Stimulated activated memory B cell treated with anti-CD40 and anti-IgM and Interleukin-4, amounts not matched to agents 10 μg/mL and 1 μg/mL and 100 μg/mL, for 72 hours (primary cell): ENCODE results near the gene ZNF516.

Source experiments
- ATAC-seq: fragments of 150-1000 bp; cut with Tn5 transposase; 2 replicates; pipeline ENCODE4 v1.10.0; 2021
- H3K27ac Mint-ChIP-seq: one replicate; pipeline ENCODE4 v1.8.0; 2022; ENCODE audit warnings: mild to moderate bottlenecking, mixed read lengths
- H3K27me3 Mint-ChIP-seq: one replicate; pipeline ENCODE4 v1.8.0; 2022; ENCODE audit warnings: mixed read lengths
- H3K36me3 Mint-ChIP-seq: one replicate; pipeline ENCODE4 v1.8.0; 2022; ENCODE audit warnings: mixed read lengths
- H3K4me1 Mint-ChIP-seq: one replicate; pipeline ENCODE4 v1.8.0; 2022; ENCODE audit warnings: mixed read lengths
- H3K4me3 Mint-ChIP-seq: one replicate; pipeline ENCODE4 v1.8.0; 2022; ENCODE audit warnings: mild to moderate bottlenecking, moderate library complexity, mixed read lengths
- H3K9me3 Mint-ChIP-seq: one replicate; pipeline ENCODE4 v1.8.0; 2022; ENCODE audit warnings: mixed read lengths

Gene ZNF516

DNA sequence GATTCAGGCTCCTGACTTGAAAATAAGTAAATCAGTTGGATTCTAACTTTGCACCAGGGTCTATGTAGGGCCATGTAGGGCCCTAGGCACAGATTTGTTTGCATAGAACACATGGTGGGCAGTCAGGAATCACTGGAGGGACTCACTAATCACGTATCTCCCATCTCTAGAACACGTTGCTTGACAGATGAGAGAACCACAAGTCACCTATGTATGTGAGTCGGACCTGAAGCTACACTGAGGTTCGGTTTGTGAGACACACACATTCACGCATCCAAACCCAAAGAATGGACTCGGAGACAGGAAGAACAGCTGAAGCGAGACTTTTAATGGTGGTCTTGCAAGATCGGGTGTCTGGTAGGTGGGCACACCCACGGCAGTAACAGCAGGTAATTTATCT lies 157.0 kb downstream of the ZNF516 start:
- Mint-ChIP-seq H3K4me3 (no peak overlapping the region), H3K36me3 (no peaks in the 10 kb centered on the region), H3K27ac (no peak overlapping the region), H3K9me3 (peaks cover 5% of the 10 kb centered on the region), H3K4me1 (no peaks in the 10 kb centered on the region), H3K27me3 (no peaks in the 10 kb centered on the region)
- ATAC-seq, result no peak

DNA sequence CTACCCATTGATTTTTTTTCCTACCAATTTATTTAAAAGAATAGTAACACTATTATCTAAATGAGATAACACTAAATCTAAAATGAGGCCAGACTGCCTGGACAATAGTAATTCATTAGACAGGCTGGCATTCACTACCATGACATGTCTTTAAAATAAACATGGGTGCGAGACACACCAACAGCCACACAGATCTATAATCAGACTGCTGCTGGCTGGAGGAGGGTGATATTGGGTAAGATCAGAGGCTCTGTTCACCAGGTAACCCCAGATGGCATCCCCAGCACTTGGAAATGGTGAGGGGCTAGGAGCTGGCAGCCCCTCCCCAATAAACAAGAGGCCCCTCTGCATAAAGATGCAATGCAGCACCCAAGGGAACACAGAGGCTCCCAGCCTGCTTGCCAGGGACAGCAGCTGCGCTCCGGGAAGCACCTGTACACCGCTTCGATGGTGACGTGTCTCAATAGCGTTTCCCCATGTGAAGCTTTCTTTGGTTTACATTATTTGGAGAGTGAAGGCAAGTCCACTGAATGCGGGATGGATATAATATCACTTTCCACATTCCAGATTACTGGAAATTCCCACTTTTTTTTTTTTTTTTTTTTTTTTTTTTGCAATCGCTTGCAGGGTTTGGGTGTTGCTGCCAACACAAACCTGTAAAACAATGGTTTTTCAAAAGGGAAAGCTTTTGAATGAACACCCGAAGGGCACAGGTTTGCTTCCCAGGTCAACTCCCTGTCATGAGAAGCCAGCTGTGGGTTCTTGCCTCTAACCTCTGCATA lies 159.0 kb downstream of the ZNF516 start:
- Mint-ChIP-seq H3K4me3 (no peak overlapping the region), H3K27me3 (no peaks in the 10 kb centered on the region), H3K9me3 (peaks cover 14% of the 10 kb centered on the region), H3K27ac (no peak overlapping the region), H3K4me1 (no peaks in the 10 kb centered on the region), H3K36me3 (no peaks in the 10 kb centered on the region)
- no peak for ATAC-seq

DNA sequence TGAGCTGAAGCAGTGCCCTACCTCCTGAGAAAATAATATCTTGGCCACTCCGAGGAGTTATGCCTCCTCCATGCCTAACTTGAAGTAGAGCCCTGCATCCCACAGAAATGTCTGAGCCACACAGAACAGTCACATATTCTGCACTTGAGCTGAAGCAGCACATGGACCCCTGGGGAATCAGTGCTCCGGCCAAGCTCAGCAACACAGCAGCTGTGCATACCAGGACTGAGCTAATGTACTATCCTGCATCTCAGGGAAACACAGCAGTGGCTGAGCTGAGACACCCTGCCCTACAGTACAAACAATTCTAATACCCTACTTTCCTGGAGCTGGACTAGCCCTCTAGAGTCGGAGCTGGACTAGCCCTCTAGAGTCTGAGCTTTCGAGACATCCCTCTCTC lies 166.9 kb downstream of the ZNF516 start:
- ATAC-seq, result no peak
- peaks cover 6% of the 10 kb centered on the region for H3K36me3 Mint-ChIP-seq

DNA sequence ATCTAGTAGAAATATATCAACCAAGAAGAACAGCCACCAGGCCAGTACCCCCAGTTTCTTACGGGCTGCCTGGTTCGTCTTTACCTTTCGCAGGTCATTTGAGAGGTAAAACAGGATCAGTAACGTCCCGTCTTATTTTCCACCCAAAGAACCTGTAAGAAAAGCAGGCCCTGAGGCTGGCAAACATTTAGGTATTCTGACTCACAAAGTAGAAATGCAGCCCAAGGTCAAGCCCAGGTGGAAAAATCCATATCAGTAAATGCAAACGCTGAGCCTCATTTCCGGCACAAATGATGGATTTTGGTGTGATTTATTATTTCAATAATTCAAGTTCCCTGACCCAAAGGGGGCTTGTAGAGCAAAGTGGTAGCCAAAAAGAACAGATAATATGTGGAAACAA lies 171.2 kb downstream of the ZNF516 start:
- no peaks in the 10 kb centered on the region for H3K36me3 Mint-ChIP-seq

More for the DNA sequence above, 166.9 kb downstream of the ZNF516 start:
- no peak overlapping the region for H3K4me3 Mint-ChIP-seq
- no peak overlapping the region for H3K27ac Mint-ChIP-seq
- H3K4me1 Mint-ChIP-seq, result no peaks in the 10 kb centered on the region
- no peaks in the 10 kb centered on the region for H3K27me3 Mint-ChIP-seq
- peaks cover 20% of the 10 kb centered on the region for H3K9me3 Mint-ChIP-seq

DNA sequence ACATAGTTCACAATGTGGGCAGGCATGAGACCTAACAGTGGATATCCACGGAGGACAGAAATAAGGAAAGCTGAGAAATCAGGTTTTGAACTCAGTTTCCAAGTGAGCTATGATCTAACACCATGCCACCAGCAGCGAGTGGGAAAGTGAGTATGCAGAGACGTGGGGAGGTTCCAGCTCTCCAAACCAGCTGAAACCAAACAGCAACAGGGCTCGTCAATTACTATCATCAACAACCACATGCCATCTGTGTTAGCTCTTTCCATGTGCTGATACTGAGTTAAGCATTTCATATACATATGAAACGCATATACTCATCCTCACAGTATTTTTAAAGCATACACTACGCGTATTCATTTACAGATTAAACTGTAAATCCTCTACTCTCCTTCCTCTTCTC lies 172.4 kb downstream of the ZNF516 start:
- H3K27me3 Mint-ChIP-seq, result no peaks in the 10 kb centered on the region
- no peaks in the 10 kb centered on the region for H3K4me1 Mint-ChIP-seq
- H3K27ac Mint-ChIP-seq, result no peak overlapping the region
- no peaks in the 10 kb centered on the region for H3K9me3 Mint-ChIP-seq
- H3K4me3 Mint-ChIP-seq, result no peak overlapping the region
- no peak for ATAC-seq
- H3K36me3 Mint-ChIP-seq, result no peaks in the 10 kb centered on the region

More for the DNA sequence above, 171.2 kb downstream of the ZNF516 start:
- no peak for ATAC-seq
- Mint-ChIP-seq H3K9me3 (no peaks in the 10 kb centered on the region), H3K27me3 (no peaks in the 10 kb centered on the region), H3K4me1 (no peaks in the 10 kb centered on the region), H3K4me3 (no peak overlapping the region), H3K27ac (no peak overlapping the region)

DNA sequence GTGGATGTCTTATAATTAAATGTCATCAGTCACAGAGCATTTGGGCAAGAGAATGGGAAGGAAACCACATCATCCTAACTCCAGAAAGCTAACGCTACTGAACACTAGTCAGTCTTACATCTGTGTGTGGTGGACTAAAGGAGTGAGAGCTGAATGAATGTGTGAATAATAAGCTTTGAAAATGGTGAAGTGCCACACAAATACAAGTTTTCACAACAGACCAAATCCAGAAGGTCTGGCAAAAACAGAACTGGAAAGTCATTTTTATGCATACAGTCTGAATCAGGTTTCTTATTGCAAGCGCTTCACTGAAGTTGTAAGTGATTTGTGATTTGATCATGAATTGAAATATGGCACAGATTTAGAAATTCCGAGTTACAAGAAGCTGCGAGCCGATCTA lies 175.7 kb downstream of the ZNF516 start:
- Mint-ChIP-seq H3K9me3 (no peaks in the 10 kb centered on the region), H3K36me3 (no peaks in the 10 kb centered on the region), H3K4me1 (no peaks in the 10 kb centered on the region), H3K27ac (no peak overlapping the region), H3K27me3 (no peaks in the 10 kb centered on the region), H3K4me3 (no peak overlapping the region)
- no peak for ATAC-seq

DNA sequence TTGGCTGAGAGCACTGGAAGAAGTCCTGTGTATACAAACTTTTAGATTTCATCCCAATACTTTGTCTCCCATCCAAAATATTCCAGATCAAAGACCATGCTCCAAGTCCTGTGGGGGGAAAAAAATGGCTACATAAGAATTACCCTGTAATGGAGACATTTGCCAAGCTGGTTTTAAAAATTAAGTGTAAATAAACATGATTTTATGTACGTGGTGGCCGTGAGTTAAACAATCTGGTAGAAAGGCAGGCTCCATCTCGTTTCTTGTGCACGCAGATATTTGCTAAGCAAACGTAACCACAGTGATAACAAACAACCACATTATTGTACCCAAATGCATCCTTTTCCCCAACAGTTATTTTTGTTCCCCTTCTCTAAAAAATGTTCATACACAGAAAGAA lies 176.4 kb downstream of the ZNF516 start:
- Mint-ChIP-seq H3K27ac (no peak overlapping the region), H3K9me3 (no peaks in the 10 kb centered on the region), H3K36me3 (no peaks in the 10 kb centered on the region), H3K4me1 (no peaks in the 10 kb centered on the region), H3K27me3 (no peaks in the 10 kb centered on the region), H3K4me3 (no peak overlapping the region)
- no peak for ATAC-seq

DNA sequence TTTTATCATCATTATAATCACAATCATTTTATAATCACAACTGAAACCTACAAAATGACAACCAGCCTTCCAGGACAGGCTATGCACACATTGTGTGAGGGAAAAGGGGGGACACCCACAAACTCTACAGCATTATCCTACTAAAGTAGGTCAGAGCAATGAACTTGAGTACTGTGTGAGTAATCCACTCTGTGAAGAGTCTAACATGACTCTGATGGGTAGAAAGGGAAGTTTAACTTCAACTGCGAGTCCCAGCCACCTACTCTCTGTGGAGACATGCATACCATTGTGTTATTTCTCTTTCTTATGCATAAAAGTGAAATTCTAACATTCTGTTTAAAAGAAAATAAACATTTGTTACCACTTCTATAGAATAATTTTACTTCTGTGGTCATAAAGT lies 177.9 kb downstream of the ZNF516 start:
- no peaks in the 10 kb centered on the region for H3K27me3 Mint-ChIP-seq
- H3K9me3 Mint-ChIP-seq, result no peaks in the 10 kb centered on the region
- no peaks in the 10 kb centered on the region for H3K4me1 Mint-ChIP-seq
- H3K27ac Mint-ChIP-seq, result no peak overlapping the region
- no peaks in the 10 kb centered on the region for H3K36me3 Mint-ChIP-seq
- no peak overlapping the region for H3K4me3 Mint-ChIP-seq
- no peak for ATAC-seq

DNA sequence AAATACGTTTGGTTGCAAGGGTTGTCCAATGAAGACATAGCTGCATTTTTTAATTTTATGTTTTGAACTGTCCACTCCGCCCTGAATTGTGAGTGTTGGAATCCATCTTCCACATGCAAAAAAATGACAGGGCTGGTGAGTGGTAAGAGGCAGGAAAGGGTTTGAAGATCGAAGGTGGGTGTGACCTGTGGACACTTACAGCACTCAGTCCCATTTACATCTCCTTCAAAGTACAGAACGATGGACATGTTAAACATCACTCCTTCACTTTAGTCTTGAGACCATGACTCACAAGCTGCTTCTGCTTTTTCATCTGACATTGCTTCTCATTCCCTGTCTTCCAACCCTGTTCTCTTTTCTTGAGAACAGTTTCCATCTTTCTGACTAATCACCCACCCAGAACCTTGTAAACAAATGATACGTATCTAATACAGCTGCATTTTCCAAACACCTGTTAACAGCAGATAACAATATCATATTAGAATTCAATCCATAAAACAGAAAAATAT lies 179.3 kb downstream of the ZNF516 start:
- no peaks in the 10 kb centered on the region for H3K4me1 Mint-ChIP-seq
- no peak overlapping the region for H3K27ac Mint-ChIP-seq
- ATAC-seq, result no peak
- H3K4me3 Mint-ChIP-seq, result no peak overlapping the region
- H3K27me3 Mint-ChIP-seq, result no peaks in the 10 kb centered on the region
- no peaks in the 10 kb centered on the region for H3K9me3 Mint-ChIP-seq
- no peaks in the 10 kb centered on the region for H3K36me3 Mint-ChIP-seq

DNA sequence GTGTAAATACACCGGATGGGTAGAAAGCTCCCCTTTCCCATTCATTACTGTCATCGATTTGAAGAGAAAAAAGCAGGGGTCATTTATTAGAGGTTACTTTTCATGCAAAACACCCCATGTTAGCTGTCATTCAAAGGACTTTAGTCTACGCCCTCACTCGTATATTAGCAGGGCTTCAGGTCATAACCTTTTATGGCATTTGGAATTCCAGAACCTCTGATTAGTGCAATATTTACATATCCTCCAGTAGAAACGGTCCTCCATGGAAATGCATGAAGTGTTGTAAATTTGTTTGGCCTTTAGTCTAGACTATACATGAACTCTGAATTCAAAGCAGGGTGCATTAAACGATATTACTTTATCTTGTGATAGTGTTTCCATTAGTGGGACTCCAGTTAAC lies 180.5 kb downstream of the ZNF516 start:
- Mint-ChIP-seq H3K4me3 (no peak overlapping the region), H3K27me3 (no peaks in the 10 kb centered on the region), H3K27ac (no peak overlapping the region), H3K4me1 (no peaks in the 10 kb centered on the region), H3K9me3 (no peaks in the 10 kb centered on the region), H3K36me3 (no peaks in the 10 kb centered on the region)
- ATAC-seq, result no peak

DNA sequence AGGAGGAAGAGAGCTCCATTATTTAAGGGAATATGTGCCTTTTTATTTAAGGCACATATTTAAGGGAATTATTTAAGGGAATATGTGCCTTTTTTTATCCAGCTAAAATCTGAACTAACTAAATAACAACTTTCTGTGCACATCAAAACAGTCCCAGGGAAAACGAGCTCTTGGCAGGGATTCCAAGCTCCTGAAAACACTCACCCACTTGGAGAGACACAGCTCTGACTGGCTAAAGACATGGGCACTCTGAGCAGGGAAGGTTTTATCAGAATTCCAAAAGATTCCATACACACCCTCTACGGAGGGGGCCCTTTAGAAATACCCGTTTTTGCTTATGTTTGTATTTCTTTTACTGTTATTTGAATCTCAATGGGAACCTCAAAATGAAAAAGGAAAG lies 181.0 kb downstream of the ZNF516 start:
- Mint-ChIP-seq H3K27me3 (no peaks in the 10 kb centered on the region), H3K4me1 (no peaks in the 10 kb centered on the region), H3K4me3 (no peak overlapping the region), H3K36me3 (no peaks in the 10 kb centered on the region), H3K9me3 (no peaks in the 10 kb centered on the region), H3K27ac (no peak overlapping the region)
- no peak for ATAC-seq
